ENCODE data around the gene ZC3H12D.

Gene ZC3H12D

GRCh38 chr6:149443411-149444181, 41.2 kb downstream of the ZC3H12D start:
- TF ChIP-seq ZFX (IDR thresholded peaks at IDR 0.05; ENCODE audit: borderline replicate concordance): no peak
- TF ChIP-seq CTCF (IDR thresholded peaks at IDR 0.05): no peak
- H3K27ac ChIP-seq: no peak overlapping the region

GRCh38 chr6:149441740-149442139, 43.1 kb downstream of the ZC3H12D start:
- H3K27ac ChIP-seq: no peak overlapping the region
- TF ChIP-seq ZFX (IDR thresholded peaks at IDR 0.05; ENCODE audit: borderline replicate concordance) (no peak), CTCF (IDR thresholded peaks at IDR 0.05) (no peak)

DNA sequence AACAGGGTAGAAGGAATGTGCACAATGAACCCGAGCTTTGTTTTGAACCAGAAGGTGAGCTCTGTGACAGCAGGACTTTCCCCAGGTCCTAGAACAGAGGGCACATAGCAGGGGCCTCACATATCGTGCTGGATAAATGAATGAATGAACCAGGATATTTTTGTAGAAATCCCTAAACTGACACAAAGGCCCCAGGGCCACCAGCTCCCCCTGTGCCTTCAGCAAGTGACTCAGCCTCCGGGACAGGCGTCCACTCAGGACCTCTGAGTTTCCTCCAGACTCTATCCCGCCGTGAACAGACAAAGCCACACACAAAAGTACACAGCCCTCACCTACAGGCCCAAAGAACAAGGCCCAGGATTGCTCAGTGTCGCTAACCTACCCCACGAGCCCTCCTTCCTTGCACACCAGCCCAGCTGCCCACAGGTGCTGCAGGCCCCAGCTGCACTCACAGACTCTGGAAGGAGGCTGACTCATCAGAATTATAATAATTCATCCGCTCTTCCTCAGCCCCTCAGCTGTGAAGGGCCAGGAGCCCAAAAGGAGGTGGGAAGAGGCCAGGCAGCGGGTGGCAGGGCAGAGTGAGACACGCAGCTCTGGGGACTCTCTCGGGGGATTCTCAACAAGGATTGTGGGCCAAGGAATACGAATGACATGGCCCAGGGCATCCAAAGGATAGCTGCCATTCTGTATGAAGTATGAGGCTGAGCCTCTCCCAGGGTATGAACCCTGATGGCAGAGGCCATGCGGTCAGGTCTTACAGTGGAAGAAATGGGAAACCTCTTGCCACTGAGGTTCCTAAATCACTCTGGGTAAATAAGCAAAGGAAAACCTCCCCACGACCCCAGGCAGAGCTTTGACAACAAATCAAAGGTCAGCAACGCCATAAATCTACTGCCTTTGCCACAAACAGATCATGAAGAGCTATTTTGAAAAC, 43.8 kb downstream of the ZC3H12D start:
- TF ChIP-seq CTCF (IDR thresholded peaks at IDR 0.05) (no peak), ZFX (IDR thresholded peaks at IDR 0.05; ENCODE audit: borderline replicate concordance) (no peak)
- no peak overlapping the region for H3K27ac ChIP-seq

DNA sequence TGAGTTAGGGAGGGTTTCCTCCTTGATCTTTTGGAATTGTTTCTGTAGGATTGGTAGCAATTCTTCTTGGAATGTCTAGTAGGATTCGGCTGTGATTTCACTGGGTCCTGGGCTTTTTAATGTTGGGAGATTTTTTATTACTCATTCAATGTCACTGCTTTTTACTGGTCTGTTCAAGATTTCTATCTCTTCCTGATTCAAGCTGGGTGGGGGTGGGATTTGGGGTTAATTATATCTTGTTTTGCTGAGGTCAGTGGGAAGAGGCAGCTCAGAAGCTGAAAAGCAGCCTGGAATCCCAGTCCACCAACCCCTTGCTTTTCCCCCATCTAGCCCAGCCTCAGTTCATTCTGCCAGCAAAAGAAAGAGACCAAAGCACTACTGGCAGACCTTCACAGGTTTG, 45.2 kb downstream of the ZC3H12D start:
- TF ChIP-seq ZFX (IDR thresholded peaks at IDR 0.05; ENCODE audit: borderline replicate concordance) (no peak), CTCF (IDR thresholded peaks at IDR 0.05) (no peak)
- H3K27ac ChIP-seq: no peak overlapping the region

- H3K27ac ChIP-seq: no peak overlapping the region
- TF ChIP-seq ZFX (IDR thresholded peaks at IDR 0.05; ENCODE audit: borderline replicate concordance) (no peak), CTCF (IDR thresholded peaks at IDR 0.05) (no peak)
Observed at GRCh38 chr6:149438855-149439254, 46.0 kb downstream of the ZC3H12D start.

GRCh38 chr6:149437212-149437611, 47.6 kb downstream of the ZC3H12D start:
- no peak overlapping the region for H3K27ac ChIP-seq
- no peak for TF ChIP-seq ZFX (IDR thresholded peaks at IDR 0.05; ENCODE audit: borderline replicate concordance)
- no peak for TF ChIP-seq CTCF (IDR thresholded peaks at IDR 0.05)

- TF ChIP-seq ZFX (IDR thresholded peaks at IDR 0.05; ENCODE audit: borderline replicate concordance) (no peak), CTCF (IDR thresholded peaks at IDR 0.05) (no peak)
- H3K27ac ChIP-seq: no peak overlapping the region
Observed at GRCh38 chr6:149436647-149437046, 48.2 kb downstream of the ZC3H12D start.

Data from 22Rv1 (cell line).